H1 (cell line): ENCODE data around the gene PTH1R. TPM values are rescaled to one million over a fixed set of nuclear protein-coding genes. Genes with fewer than 3 reads are reported as not detected.

Source experiments
- CTCF ChIA-PET: fragments of 300-600 bp; sonication (Branson Sonifier 250); formaldehyde crosslinking; loops from one replicate; lab custom pipeline; 2021; ENCODE audit not compliant: partially characterized antibody; lab: Charles Lee
- POLR2A ChIA-PET: fragments of 300-600 bp; sonication (Branson Sonifier 250); formaldehyde crosslinking; loops from one replicate; lab custom pipeline; 2021; ENCODE audit warnings: inconsistent platforms; ENCODE audit not compliant: partially characterized antibody; lab: Charles Lee
- DNase-seq, 2 experiments: peaks; one replicate each; pipeline versions ENCODE4 v3.0.0 to v3.0.0-alpha.2; 2010 to 2022; ENCODE audit warnings: low spot score in 2 of 2, low read depth in 1 of 2, mixed read lengths in 1 of 2
- FAIRE-seq: peaks from 2 replicates; lab custom pipeline; 2011; peaks lifted over from hg19 to GRCh38; lab: Jason Lieb, UNC
- H2AFZ ChIP-seq: 2 replicates; pipeline ENCODE4 v1.8.1; 2012; ENCODE audit warnings: low read length, inconsistent platforms
- H2AK5ac ChIP-seq: 2 replicates; pipeline ENCODE4 v1.6.1; 2013; ENCODE audit warnings: low read depth, low read length
- H2BK120ac ChIP-seq: replicated peaks from 2 replicates; pipeline ENCODE3; 2013; ENCODE audit warnings: low read depth, low read length, inconsistent platforms
- H2BK12ac ChIP-seq: 2 replicates; pipeline ENCODE4 v1.6.1; 2013; ENCODE audit warnings: low read depth, low read length
- H2BK15ac ChIP-seq: 2 replicates; pipeline ENCODE4 v1.6.1; 2013; ENCODE audit warnings: low read length
- H2BK20ac ChIP-seq: 2 replicates; pipeline ENCODE4 v1.6.1; 2013; ENCODE audit warnings: low read length
- H2BK5ac ChIP-seq: 2 replicates; pipeline ENCODE4 v1.6.1; 2013; ENCODE audit warnings: low read depth, low read length
- H3K14ac ChIP-seq: 2 replicates; pipeline ENCODE4 v1.6.1; 2013; ENCODE audit warnings: inconsistent platforms; ENCODE audit not compliant: insufficient read length
- H3K18ac ChIP-seq: 2 replicates; pipeline ENCODE4 v1.6.1; 2013; ENCODE audit warnings: low read length; ENCODE audit errors: extremely low read depth
- H3K23ac ChIP-seq: 2 replicates; pipeline ENCODE4 v1.6.1; 2013; ENCODE audit warnings: inconsistent platforms; ENCODE audit not compliant: insufficient read length
- H3K23me2 ChIP-seq: 2 replicates; pipeline ENCODE4 v1.6.1; 2013; ENCODE audit warnings: low read depth, low read length
- H3K27ac ChIP-seq: 2 replicates; pipeline ENCODE4 v1.6.1; 2011; ENCODE audit warnings: low read depth, low read length, inconsistent platforms
- H3K27me3 ChIP-seq, 4 experiments: replicated peaks in 1 of 4; 1 replicate in 1 of 4; 2 replicates in 3 of 4; pipeline versions ENCODE4 v1.6.1 to v1.8.1; 2011 to 2013; ENCODE audit warnings: low read length in 3 of 4, mild to moderate bottlenecking in 3 of 4, inconsistent platforms in 2 of 4, mixed read lengths in 2 of 4, moderate library complexity in 1 of 4; ENCODE audit not compliant: control insufficient read depth in 3 of 4, insufficient read depth in 3 of 4; ENCODE audit errors: extremely low read depth in 1 of 4
- H3K36me3 ChIP-seq, 4 experiments: 2 replicates each; pipeline versions ENCODE4 v1.6.1 to v1.8.1; 2011 to 2013; ENCODE audit warnings: mild to moderate bottlenecking in 4 of 4, low read length in 3 of 4, moderate library complexity in 2 of 4, control low read depth in 1 of 4, inconsistent platforms in 1 of 4; ENCODE audit not compliant: insufficient read depth in 4 of 4, control insufficient read depth in 2 of 4
- H3K4ac ChIP-seq: replicated peaks from 2 replicates; pipeline ENCODE3; 2013; ENCODE audit warnings: low read length, low read depth, mixed read lengths, inconsistent platforms; ENCODE audit not compliant: insufficient read length
- H3K4me1 ChIP-seq, 4 experiments: replicated peaks in 1 of 4; 1 replicate in 1 of 4; 2 replicates in 3 of 4; pipeline versions ENCODE4 v1.6.1 to v1.8.1; 2011 to 2013; ENCODE audit warnings: low read length in 3 of 4, inconsistent platforms in 2 of 4, mixed read lengths in 1 of 4; ENCODE audit not compliant: insufficient read depth in 4 of 4, control insufficient read depth in 3 of 4
- H3K4me2 ChIP-seq, 2 experiments: 2 replicates each; pipeline versions ENCODE4 v1.6.1 to v1.8.1; 2011 to 2013; ENCODE audit warnings: low read depth in 2 of 2, low read length in 2 of 2, control low read depth in 1 of 2, inconsistent platforms in 1 of 2, mild to moderate bottlenecking in 1 of 2; ENCODE audit not compliant: insufficient read depth in 1 of 2
- H3K4me3 ChIP-seq, 4 experiments: fragments of 200-600, 300-600 bp in 1 of 4; sonication (generic), shearing (Covaris generic), sonication (Bioruptor Twin) in 1 of 4; 2 replicates each; pipeline versions ENCODE4 v1.5.1 to v1.8.1; 2011 to 2016; ENCODE audit warnings: low read length in 4 of 4, low read depth in 3 of 4, control low read depth in 2 of 4, inconsistent platforms in 2 of 4, mild to moderate bottlenecking in 2 of 4, mixed read lengths in 1 of 4, moderate library complexity in 1 of 4; ENCODE audit not compliant: insufficient read depth in 2 of 4; ENCODE audit errors: extremely low read depth in 1 of 4
- H3K56ac ChIP-seq: replicated peaks from 2 replicates; pipeline ENCODE3; 2013; ENCODE audit warnings: low read depth, mild to moderate bottlenecking, mixed read lengths, low read length, inconsistent platforms; ENCODE audit not compliant: insufficient read length
- H3K79me1 ChIP-seq: 2 replicates; pipeline ENCODE4 v1.6.1; 2013; ENCODE audit warnings: low read depth, low read length, control low read depth
- H3K79me2 ChIP-seq, 2 experiments: 2 replicates each; pipeline versions ENCODE4 v1.6.1 to v1.8.1; 2012 to 2013; ENCODE audit warnings: low read length in 2 of 2, mild to moderate bottlenecking in 2 of 2, inconsistent platforms in 1 of 2; ENCODE audit not compliant: insufficient read depth in 2 of 2, control insufficient read depth in 1 of 2
- H3K9ac ChIP-seq, 4 experiments: replicated peaks in 1 of 4; 1 replicate in 1 of 4; 2 replicates in 3 of 4; pipeline versions ENCODE4 v1.6.1 to v1.8.1; 2011 to 2013; ENCODE audit warnings: low read depth in 3 of 4, low read length in 3 of 4, control low read depth in 2 of 4, mild to moderate bottlenecking in 2 of 4, moderate library complexity in 2 of 4, inconsistent platforms in 1 of 4; ENCODE audit errors: extremely low read depth in 1 of 4
- H3K9me3 ChIP-seq, 2 experiments: 2 replicates each; pipeline versions ENCODE4 v1.6.1 to v1.8.1; 2012 to 2013; ENCODE audit warnings: mild to moderate bottlenecking in 2 of 2, moderate library complexity in 2 of 2, control low read depth in 1 of 2, inconsistent platforms in 1 of 2, low read depth in 1 of 2, low read length in 1 of 2, mixed read lengths in 1 of 2; ENCODE audit not compliant: insufficient read depth in 2 of 2
- H4K20me1 ChIP-seq, 2 experiments: replicated peaks in 1 of 2; 2 replicates each; pipeline versions ENCODE3 to v1.8.1; 2011 to 2013; ENCODE audit warnings: inconsistent platforms in 2 of 2, low read length in 2 of 2, mild to moderate bottlenecking in 1 of 2; ENCODE audit not compliant: insufficient read depth in 2 of 2, control insufficient read depth in 1 of 2
- H4K5ac ChIP-seq: 2 replicates; pipeline ENCODE4 v1.6.1; 2013; ENCODE audit warnings: low read length, low read depth, mixed read lengths, inconsistent platforms; ENCODE audit not compliant: insufficient read length
- H4K8ac ChIP-seq: 2 replicates; pipeline ENCODE4 v1.8.0; 2013; ENCODE audit warnings: mild to moderate bottlenecking, moderate library complexity, low read length, inconsistent platforms; ENCODE audit not compliant: insufficient read depth; ENCODE audit errors: extremely low read depth
- H4K91ac ChIP-seq: replicated peaks from 2 replicates; pipeline ENCODE3; 2013; ENCODE audit warnings: low read length, mixed read lengths, inconsistent platforms; ENCODE audit not compliant: insufficient read length
- CBX5 ChIP-seq: fragments of 300-800, 300-1000 bp; sonication (generic); IDR thresholded peaks from 2 replicates; pipeline ENCODE4 v1.7.1; 2016; ENCODE audit warnings: antibody characterized with exemption, low read length, low read depth
- CBX8 ChIP-seq: fragments of 300-800, 300-1000 bp; sonication (generic); IDR thresholded peaks from 2 replicates; pipeline ENCODE4 v1.7.1; 2016; ENCODE audit warnings: low read depth, low read length, borderline replicate concordance
- EGR1 ChIP-seq: IDR thresholded peaks from 2 replicates; pipeline ENCODE4 v1.6.1; 2011; ENCODE audit warnings: low read depth, low read length, borderline replicate concordance
- EZH2 ChIP-seq: fragments of 200-600 bp; sonication (generic); IDR thresholded peaks from 2 replicates; pipeline ENCODE4 v1.7.1; 2012; ENCODE audit warnings: low read depth, mild to moderate bottlenecking, moderate library complexity, low read length, inconsistent platforms; ENCODE audit not compliant: severe bottlenecking
- FOSL1 ChIP-seq: IDR thresholded peaks from 2 replicates; pipeline ENCODE4 v1.6.1; 2011; ENCODE audit warnings: mild to moderate bottlenecking, low read depth, low read length, moderate library complexity; ENCODE audit not compliant: insufficient read depth
- GTF2F1 ChIP-seq: IDR thresholded peaks from 2 replicates; pipeline ENCODE4 v1.6.1; 2012; ENCODE audit warnings: low read depth, low read length, improper control_type of control experiment, borderline replicate concordance
- NRF1 ChIP-seq: IDR thresholded peaks from 2 replicates; pipeline ENCODE4 v1.6.1; 2011; ENCODE audit warnings: mild to moderate bottlenecking, low read depth, low read length, improper control_type of control experiment
- POLR2A ChIP-seq, 2 experiments: IDR thresholded peaks; 1 replicate in 1 of 2; 2 replicates in 1 of 2; pipeline ENCODE4 v1.6.1; 2011; ENCODE audit warnings: low read depth in 2 of 2, low read length in 2 of 2, mild to moderate bottlenecking in 2 of 2; ENCODE audit errors: control extremely low read depth in 1 of 2
- RNF2 ChIP-seq: fragments of 200-900, 300-1000 bp; sonication (generic); IDR thresholded peaks from 2 replicates; pipeline ENCODE4 v1.7.1; 2016; ENCODE audit warnings: borderline replicate concordance, low read depth, mild to moderate bottlenecking, antibody characterized with exemption, low read length; ENCODE audit not compliant: poor library complexity, severe bottlenecking; ENCODE audit errors: missing control alignments
- SUZ12 ChIP-seq: fragments of 200-600 bp; sonication (generic); IDR thresholded peaks from 2 replicates; pipeline ENCODE4 v1.6.1; 2012; ENCODE audit warnings: mild to moderate bottlenecking, inconsistent platforms, low read length, moderate library complexity, mixed read lengths
- TAF1 ChIP-seq: IDR thresholded peaks from 2 replicates; pipeline ENCODE4 v1.6.1; 2011; ENCODE audit warnings: mild to moderate bottlenecking, low read depth, low read length
- USF2 ChIP-seq: IDR thresholded peaks from 2 replicates; pipeline ENCODE4 v1.6.1; 2011; ENCODE audit warnings: low read length, improper control_type of control experiment
- YY1 ChIP-seq: IDR thresholded peaks from 2 replicates; pipeline ENCODE4 v1.6.1; 2011; ENCODE audit warnings: low read depth, mild to moderate bottlenecking, low read length
- WGBS, 2 experiments: shearing (Covaris generic) in 1 of 2; methylation state at CpG; one replicate each; pipeline versions ENCODE4 v1.1.6 to v1.1.7; 2013 to 2015; ENCODE audit warnings: low lambda C conversion rate in 2 of 2, mixed read lengths in 2 of 2, inconsistent platforms in 1 of 2, low coverage in 1 of 2, missing lambda C conversion rate in 1 of 2; ENCODE audit not compliant: insufficient replicate concordance in 2 of 2, insufficient coverage in 1 of 2, insufficient read length in 1 of 2; ENCODE audit errors: extremely low coverage in 1 of 2, missing lambda C conversion rate in 1 of 2; 5-methylcytosine and 5-hydroxymethylcytosine counted together
- polyA plus RNA-seq, 7 experiments: library from polyadenylated mRNA; depleted of rRNA in 3 of 7; stranded (reverse) in 5 of 7; unstranded in 2 of 7; fragments of >200 nt in 5 of 7; fragments of 200-250 nt in 2 of 7; gene quantifications; 1 replicate in 5 of 7; 2 replicates in 1 of 7; 4 replicates in 1 of 7; pipeline versions ENCODE4 v1.2.1 to v1.2.3, GENCODE V29; 2011 to 2013; ENCODE audit warnings: missing spikeins in 2 of 7, mixed read lengths in 2 of 7
- total RNA-seq: library from RNA; stranded (reverse); fragmentation: NEBNext Ultra II Directional; extraction: Animal tissue kit (Norgen Biotek cat#: 25700); gene quantifications from 2 replicates; pipeline ENCODE4 v1.2.1, GENCODE V29; 2021

Gene PTH1R
- total and polyA plus RNA-seq, 2 of the 8 experiments (the other 6 are each of a cell fraction or from before 2014, with no cell fraction given) = 0.57 to 1.5 TPM

DNA sequence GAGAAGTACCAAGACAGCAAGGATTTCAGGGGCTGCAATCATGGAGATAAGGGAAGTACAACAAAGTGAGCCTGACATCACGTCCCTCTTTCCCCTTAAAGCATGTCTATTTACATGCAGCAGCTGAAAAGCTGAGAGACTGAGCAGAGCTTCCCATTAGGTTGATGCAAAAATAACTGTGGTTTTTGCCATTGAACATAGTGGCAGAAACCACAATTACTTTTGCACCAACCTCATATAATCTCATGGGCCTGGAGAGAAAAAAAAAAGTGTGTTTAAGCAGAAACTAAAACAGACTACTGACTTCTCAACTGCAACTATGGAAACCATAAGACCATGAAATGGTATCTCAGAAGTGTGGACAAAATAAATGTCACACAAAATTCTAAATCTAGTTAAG, 50.8 kb downstream of the PTH1R start:
- Histone ChIP-seq H3K56ac (no peak overlapping the region), H2BK5ac (no peak overlapping the region), H3K79me2 (peaks cover 0 to 34% of the 10 kb centered on the region in 2 experiments; a peak in 1 of 4 replicates), H3K23ac (no peak overlapping the region), H2AK5ac (no peak overlapping the region), H3K4ac (no peak overlapping the region), H4K91ac (no peak overlapping the region), H3K4me3 (no peak overlapping the region), H3K27me3 (no peaks in the 10 kb centered on the region), H3K18ac (no peak overlapping the region), H2BK12ac (no peak overlapping the region), H3K9me3 (no peaks in the 10 kb centered on the region), H3K79me1 (peaks cover 16% of the 10 kb centered on the region), H2BK20ac (no peak overlapping the region), H3K27ac (no peak overlapping the region), H3K4me2 (no peak overlapping the region), H4K8ac (no peak overlapping the region), H3K14ac (no peak overlapping the region), H3K9ac (no peak overlapping the region), H3K4me1 (peaks cover 0 to 4% (median 0%) of the 10 kb centered on the region in 4 experiments; a peak in 1 of 7 replicates), H3K36me3 (peaks cover 4 to 9% (median 5%) of the 10 kb centered on the region in 4 experiments; a peak in 6 of 8 replicates), H2BK120ac (no peak overlapping the region), H2BK15ac (no peak overlapping the region), H4K20me1 (peaks cover 12 to 19% of the 10 kb centered on the region in 2 experiments), H4K5ac (no peak overlapping the region), H2AFZ (no peak overlapping the region), H3K23me2 (no peaks in the 10 kb centered on the region)
- CTCF ChIA-PET = interaction anchor here (0.6 to 9.9 kb wide), 4 partner anchors 53 to 77 kb away, joined by 3 to 104 read pairs (median 4); no protein-coding TSS in a partner anchor
- FAIRE-seq (no peak), DNase-seq (no peak)
- POLR2A ChIA-PET = no interaction called here
- WGBS, 2 experiments = 89% methylated on average over 1 of the region's 1 CpG; no CpG with 5 or more reads in 1 of the 2 experiments
- TF ChIP-seq NRF1 (no peak), USF2 (no peak), CBX8 (no peak), SUZ12 (no peak), CBX5 (no peak), FOSL1 (no peak), RNF2 (no peak), YY1 (no peak), POLR2A (IDR thresholded peaks at IDR 0.05; ENCODE audit: control extremely low read depth in 1 of 2, low read depth in 2 of 2, low read length in 2 of 2) (no peak), GTF2F1 (no peak), EGR1 (no peak), EZH2 (no peak), TAF1 (no peak)
